Measurements from ENCODE around the gene ERVH48-1.
"Not testable (repeated sequence)": the region's sequence is repeated elsewhere in the genome, so short reads cannot be mapped to it uniquely, and the experiment has no call there.

- not testable (repeated sequence) for TF ChIP-seq CTCF, ZNF223, ZNF18 (tag by site-specific recombination; IDR thresholded peaks at IDR 0.05)
Measured at GRCh38 chr21:42937034-42937940, 11.9 kb upstream of the ERVH48-1 start.

All from HEK293 (cell line).